GOT3 (cell line): ENCODE measurements around the gene ECM1.

Source experiments
- DNase-seq: peaks from one replicate; lab custom pipeline; 2025; ENCODE audit warnings: mixed read lengths; lab: John Stamatoyannopoulos, UW

The ECM1 gene

DNA sequence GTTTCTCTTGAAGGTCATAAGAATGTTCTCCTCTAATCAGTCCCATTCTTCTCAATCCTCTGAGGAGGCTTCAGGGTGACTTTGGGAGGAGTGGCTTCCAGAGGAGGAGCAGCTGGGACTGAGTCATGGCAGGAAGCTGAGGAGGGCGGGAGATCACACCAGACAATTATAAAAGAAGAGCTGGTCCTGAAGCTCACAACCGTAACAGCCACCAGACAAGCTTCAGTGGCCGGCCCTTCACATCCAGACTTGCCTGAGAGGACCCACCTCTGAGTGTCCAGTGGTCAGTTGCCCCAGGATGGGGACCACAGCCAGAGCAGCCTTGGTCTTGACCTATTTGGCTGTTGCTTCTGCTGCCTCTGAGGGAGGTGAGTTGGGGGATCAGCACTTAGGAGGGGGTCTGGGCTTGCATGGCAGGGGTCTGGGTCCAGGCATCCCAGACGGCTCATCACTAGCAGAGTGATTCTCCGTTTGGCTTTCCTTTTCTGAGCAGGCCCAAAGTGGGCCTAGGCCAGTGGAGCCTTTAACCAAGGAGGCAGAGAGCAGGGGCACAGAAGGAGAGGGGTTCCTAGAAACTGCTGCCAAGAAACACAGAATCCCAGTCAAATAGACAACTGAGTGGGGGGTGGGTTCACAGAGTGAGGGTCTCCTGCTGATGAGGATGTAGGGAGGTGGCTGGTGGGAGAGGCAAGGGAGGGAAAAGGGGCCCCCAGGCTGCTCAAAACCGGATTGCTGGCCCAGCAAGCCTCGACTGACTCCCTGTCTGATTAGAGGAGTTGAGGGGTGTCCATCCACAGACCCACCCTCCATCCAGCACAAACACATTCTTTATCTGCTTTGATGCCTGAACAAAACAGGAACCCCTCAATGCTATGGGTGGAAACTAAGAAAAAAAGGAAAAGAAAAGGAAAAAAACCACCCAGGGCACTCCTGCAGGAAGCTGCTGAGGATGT lies at the start of gene ECM1:
Gene ECM1, plus strand, starts transcription at position 198 of the 953 bp plus-strand sequence. Its CDS starts 101 bp downstream, at position 299.
- DNase-seq: no peak

- no peak for DNase-seq
These were observed 43.5 kb upstream of the ECM1 start for GRCh38 chr1:150464422-150464826.

GRCh38 chr1:150466964-150467363 lies 40.9 kb upstream of the ECM1 start:
- no peak for DNase-seq

DNA sequence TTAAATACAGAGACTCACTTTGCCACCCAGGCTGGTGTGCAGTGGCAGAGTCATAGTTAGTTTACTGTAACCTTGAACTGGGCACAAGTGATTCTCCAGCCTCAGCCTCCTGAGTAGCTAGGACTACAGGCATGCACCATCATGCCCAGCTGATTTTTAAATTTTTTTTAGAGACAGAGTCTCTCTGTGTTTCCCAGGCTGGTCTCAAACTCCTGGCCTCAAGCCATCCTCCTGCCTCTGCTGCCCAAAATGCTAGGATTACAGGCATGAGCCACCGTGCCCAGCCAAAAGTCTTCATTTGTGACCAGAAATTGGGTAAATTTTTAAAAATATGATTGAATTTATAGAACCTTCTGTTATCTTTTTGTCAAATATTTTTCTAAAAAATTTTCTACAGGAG lies 38.6 kb upstream of the ECM1 start:
- DNase-seq: no peak

DNA sequence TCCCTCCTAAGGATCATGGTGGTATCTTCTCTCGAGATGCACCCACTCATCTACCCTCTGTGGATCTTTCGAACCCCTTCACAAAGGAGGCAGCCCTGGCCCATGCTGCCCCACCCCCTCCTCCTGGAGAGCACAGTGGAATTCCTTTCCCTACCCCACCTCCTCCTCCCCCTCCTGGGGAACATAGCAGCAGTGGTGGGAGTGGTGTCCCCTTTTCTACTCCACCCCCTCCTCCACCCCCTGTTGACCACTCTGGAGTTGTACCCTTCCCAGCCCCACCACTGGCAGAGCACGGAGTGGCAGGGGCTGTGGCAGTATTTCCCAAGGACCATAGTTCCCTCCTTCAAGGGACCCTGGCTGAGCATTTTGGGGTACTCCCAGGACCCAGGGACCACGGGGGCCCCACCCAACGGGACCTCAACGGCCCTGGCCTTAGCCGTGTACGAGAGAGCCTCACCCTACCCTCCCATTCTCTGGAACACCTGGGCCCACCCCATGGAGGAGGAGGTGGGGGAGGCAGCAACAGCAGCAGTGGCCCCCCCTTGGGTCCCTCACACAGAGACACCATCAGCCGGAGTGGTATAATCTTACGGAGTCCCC lies 35.2 kb upstream of the ECM1 start:
- DNase-seq: no peak

GRCh38 chr1:150473659-150474058 lies 34.2 kb upstream of the ECM1 start:
- no peak for DNase-seq

DNA sequence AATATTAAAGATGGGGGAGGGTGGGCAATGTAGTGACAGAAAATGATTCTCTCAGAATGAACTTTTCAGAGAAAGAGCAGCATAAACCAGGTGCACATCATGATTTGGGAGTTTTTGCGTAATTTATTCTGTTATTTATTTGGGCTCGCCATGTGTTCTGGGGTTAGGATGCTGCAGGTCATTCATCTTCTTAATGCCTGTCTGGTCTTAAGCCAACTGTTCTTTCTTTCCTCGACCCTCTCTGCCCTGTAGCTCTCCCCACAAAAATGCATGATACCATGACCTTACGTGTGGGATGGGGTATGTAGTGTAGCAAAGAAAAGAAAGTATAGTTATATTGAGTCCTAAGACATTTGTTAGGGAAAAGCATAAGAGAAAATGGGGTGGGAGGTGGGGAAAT lies 33.0 kb upstream of the ECM1 start:
- DNase-seq: no peak

DNA sequence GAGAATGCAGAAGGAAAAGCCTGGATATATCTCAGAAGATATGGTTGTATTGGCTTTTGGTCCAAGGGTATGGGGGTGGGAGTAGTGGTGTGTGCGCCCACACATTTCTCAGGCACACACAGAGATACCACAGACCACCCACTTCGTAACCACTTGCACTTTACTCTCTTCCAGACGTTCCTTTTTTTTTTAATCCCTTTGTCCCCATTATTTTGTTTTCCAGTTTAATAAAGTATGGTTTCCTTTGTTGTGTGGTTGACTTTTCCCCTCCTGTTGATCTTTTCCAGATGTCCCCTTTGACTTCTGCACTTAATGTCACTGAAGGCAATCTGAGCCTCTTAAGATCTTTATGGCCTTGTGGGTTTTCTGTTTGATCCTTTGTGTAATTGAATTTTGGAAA lies 31.2 kb upstream of the ECM1 start:
- DNase-seq: no peak

DNA sequence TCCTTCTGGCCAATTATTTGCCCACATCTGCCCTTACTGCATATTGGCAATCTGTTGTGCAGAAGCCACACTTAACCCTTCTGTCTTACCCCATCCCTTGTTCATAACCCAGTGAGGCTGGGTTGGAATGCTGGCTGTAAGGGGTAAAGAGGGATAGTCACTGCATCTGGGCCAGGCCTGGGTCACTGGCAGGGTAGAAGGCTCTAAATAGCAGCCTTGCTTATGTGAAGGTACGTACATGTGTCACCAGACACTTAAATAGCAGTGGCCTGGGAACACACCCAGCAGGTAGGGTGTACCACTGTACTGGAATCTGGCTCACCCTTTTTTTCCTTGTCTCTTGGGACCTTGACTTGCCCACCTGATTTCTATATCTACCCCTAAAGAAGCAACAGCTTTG lies 30.6 kb upstream of the ECM1 start:
- DNase-seq: no peak

DNA sequence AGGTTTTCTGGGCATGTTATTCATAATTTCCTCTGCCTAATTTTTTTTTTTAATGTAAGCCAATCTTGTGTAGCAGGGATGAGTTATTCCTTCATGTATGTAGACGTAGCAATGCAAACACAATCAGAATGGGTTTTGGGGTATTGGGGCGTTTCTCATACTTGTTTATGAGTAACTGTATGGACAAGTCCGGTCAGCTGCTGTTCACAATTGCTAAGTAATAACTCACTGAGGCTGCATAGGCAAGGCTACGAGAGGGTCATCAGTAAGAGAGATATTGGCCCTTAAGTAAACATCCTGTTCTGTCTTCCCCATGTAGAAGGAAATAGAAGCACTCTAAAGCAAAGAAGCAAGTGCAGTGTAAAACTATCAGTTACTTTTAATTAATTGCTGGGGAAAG lies 30.2 kb upstream of the ECM1 start:
- no peak for DNase-seq

DNA sequence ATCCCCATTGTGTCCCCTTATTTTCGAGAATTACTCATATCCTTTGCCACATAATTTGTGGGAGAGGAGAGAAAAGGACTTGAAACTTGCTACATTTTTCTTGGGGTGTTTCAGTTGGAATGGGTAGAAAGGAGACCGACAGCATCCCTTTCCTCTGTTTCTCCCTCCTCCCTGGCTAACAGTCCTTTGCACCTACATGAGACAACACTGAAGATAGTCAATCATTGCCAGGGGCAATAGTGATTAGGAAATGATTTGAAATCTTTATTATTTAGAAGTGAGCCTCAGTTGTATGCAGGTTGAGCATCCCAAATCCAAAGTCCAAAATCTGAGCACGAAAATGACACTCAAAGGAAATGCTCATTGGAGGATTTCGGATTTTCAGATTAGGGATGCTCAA lies 28.5 kb upstream of the ECM1 start:
- no peak for DNase-seq

- DNase-seq: no peak
These were observed 28.0 kb upstream of the ECM1 start for GRCh38 chr1:150479927-150480352.

DNA sequence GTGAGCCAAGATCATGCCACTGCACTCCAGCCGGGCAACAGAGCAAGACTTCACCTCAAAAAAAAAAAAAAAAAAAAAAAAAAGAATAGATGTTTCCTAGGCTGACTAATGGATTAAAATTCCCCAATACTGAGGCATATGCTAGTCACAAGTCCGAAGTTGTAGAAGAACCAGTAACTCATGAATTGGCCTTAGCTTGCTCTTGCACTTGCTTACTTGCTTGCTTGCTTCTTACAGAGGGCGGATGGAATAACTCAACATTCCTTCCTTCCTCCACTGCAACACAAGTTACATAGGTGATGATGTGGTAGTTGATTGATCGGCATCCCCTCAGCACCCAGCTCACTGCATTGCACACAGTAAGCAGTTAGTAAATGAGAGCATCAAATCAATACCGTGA lies 23.5 kb upstream of the ECM1 start:
- DNase-seq: no peak

DNA sequence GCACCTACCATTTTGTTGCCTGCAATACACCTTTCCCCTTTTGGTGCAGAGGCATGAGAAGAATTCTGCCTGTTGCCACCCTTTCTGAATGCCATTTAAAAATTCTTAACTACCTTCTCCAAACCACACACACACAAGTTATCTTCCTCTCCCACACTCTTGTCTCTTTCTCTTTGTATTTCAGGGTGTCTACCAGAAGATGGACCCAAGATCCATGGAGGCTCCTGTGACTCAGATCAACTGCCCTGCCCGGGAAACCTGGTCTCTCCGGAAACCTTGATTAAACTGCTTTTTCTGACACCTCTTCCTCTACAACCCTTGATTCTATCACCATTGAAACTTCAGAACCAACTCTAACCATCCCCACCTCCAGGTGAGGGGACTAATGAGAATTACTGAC lies 23.0 kb upstream of the ECM1 start:
- DNase-seq: no peak

GRCh38 chr1:150486966-150487762 lies 20.7 kb upstream of the ECM1 start, which contains the start of gene TARS2:
Gene TARS2, plus strand, starts transcription at chr1:150487419. Its CDS starts 32 bp downstream, at chr1:150487451.
- DNase-seq: peak; percentile 87

- DNase-seq: no peak
These were observed 20.2 kb upstream of the ECM1 start for GRCh38 chr1:150487763-150488115.

DNA sequence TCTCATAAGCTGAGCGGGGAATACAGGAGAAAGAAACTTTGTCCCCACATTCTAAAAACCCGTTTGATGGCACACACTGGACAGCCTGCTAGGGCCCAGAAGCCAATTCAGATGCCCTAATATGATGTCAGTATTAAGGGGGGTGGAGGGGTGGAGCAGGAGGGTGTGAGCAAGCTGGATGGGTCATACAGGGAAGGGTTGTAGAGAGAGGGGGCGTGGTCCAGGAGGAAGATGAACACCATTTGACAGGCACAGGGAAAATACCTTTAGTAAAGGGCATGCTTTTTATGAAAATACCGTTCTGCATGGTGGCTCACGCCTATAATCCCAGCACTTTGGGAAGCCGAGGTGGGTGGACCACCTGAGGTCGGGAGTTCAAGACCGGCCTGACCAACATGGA lies 14.7 kb upstream of the ECM1 start:
- no peak for DNase-seq

- no peak for DNase-seq
These were observed 9.6 kb upstream of the ECM1 start for GRCh38 chr1:150498342-150498741.

GRCh38 chr1:150505431-150505830 lies 2.5 kb upstream of the ECM1 start:
- DNase-seq: no peak

DNA sequence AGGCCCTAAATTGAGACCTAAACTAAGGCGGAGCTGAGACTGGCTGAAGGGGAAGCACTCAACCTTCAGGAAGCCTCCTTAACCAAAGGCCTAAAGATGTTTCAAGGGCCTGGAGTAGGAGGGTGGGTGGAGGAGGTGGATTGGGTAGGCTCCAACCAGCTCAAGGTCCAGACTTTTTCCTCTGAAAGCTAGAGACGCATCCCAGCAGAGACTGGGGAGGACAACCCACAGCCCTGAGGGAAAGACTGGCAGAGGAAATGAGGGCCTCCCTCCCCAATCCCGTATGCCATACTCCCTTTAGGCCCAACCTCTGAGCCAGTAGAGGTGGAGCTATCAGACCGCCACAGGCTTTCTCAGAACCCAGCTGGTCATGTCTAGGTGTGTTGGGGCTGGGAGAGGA lies 1.1 kb downstream of the ECM1 start:
- DNase-seq: no peak

DNA sequence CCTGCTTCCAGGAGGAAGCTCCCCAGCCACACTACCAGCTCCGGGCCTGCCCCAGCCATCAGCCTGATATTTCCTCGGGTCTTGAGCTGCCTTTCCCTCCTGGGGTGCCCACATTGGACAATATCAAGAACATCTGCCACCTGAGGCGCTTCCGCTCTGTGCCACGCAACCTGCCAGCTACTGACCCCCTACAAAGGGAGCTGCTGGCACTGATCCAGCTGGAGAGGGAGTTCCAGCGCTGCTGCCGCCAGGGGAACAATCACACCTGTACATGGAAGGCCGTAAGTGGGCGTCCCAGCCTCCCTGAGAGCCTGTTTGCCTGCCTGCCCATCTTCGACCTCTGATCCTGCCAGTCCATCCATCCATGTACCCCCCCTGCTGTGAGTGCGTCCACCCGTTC lies 3.6 kb downstream of the ECM1 start:
- no peak for DNase-seq

- DNase-seq: no peak
These were observed 4.2 kb downstream of the ECM1 start for GRCh38 chr1:150511985-150512660.
